ENCODE measurements around the gene REEP3.

DNA sequence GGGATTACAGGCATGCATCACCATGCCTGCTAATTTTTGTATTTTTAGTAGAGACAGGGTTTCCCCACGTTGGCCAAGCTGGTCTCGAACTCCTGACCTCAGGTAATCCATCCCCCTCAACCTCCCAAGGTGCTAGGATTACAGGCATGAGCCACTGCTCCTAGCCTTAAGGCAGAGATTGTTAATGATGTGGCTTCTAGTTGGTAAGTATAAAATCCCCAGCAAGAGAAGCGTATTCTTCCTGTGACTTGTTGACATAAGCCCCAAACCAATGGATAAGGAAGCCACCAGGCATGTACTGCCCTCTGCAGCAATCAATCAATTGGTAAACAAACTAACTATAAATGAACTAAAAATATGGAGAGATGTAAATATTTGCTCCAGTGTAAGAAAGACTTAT, 41.2 kb downstream of the REEP3 start:
- TF ChIP-seq, protein P1, sequence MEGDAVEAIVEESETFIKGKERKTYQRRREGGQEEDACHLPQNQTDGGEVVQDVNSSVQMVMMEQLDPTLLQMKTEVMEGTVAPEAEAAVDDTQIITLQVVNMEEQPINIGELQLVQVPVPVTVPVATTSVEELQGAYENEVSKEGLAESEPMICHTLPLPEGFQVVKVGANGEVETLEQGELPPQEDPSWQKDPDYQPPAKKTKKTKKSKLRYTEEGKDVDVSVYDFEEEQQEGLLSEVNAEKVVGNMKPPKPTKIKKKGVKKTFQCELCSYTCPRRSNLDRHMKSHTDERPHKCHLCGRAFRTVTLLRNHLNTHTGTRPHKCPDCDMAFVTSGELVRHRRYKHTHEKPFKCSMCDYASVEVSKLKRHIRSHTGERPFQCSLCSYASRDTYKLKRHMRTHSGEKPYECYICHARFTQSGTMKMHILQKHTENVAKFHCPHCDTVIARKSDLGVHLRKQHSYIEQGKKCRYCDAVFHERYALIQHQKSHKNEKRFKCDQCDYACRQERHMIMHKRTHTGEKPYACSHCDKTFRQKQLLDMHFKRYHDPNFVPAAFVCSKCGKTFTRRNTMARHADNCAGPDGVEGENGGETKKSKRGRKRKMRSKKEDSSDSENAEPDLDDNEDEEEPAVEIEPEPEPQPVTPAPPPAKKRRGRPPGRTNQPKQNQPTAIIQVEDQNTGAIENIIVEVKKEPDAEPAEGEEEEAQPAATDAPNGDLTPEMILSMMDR (IDR thresholded peaks at IDR 0.05) = no peak
- TF ChIP-seq POLR2AphosphoS5 (IDR thresholded peaks at IDR 0.05) = no peak
- no peak for TF ChIP-seq POLR2A (IDR thresholded peaks at IDR 0.05)
